Measurements from ENCODE around the gene MSH4.
"Not testable (repeated sequence)": the region's sequence is repeated elsewhere in the genome, so short reads cannot be mapped to it uniquely, and the experiment has no call there.

MSH4 gene

GRCh38 chr1:75795703-75796193, 934 bp upstream of the MSH4 start:
- no peak for DNase-seq (ENCODE audit: low read depth in 2 of 2, low spot score in 1 of 2)

DNA sequence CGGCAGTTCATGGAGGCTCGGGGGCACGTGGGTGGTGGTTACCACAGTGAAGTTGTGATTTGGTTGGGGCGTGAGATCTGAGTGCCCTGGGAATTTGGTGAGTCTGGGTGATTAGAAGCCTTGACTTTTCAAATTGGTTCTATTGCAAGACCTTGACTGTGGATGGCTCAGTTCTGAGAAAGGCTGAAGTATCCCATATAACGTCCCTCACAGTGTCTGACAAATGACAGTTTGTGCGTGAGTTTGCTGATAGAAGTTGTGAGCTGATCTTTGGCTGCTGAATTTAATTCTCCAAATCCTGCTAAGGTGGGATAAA, 549 bp downstream of the MSH4 start:
- DNase-seq (ENCODE audit: low read depth in 2 of 2, low spot score in 1 of 2), result no peak

- DNase-seq (ENCODE audit: low read depth in 2 of 2, low spot score in 1 of 2), result no peak
These were observed 1.0 kb downstream of the MSH4 start for GRCh38 chr1:75797606-75798216.

DNA sequence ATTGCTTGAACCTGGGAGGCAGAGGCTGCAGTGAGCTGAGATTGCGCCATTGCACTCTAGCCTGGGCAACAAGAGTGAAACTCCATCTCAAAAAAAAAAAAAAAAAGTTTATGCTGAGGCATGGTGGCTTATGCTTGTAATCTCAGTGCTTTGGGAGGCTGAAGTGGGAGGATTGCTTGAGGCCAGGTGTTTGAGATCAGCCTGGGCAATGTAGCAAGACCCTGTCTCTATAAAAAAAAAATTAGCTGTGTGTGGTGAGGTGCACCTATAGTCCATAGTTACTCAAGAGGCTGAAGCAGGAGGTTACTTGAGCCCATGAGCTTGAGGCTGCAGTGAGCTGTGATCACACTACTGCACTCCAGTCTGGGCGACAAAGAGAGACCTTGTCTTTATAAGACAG, 4.8 kb downstream of the MSH4 start:
- not testable (repeated sequence) for DNase-seq (ENCODE audit: low read depth in 2 of 2, low spot score in 1 of 2)

GRCh38 chr1:75808921-75809320, 12.2 kb downstream of the MSH4 start:
- no peak for DNase-seq (ENCODE audit: low read depth in 2 of 2, low spot score in 1 of 2)

DNA sequence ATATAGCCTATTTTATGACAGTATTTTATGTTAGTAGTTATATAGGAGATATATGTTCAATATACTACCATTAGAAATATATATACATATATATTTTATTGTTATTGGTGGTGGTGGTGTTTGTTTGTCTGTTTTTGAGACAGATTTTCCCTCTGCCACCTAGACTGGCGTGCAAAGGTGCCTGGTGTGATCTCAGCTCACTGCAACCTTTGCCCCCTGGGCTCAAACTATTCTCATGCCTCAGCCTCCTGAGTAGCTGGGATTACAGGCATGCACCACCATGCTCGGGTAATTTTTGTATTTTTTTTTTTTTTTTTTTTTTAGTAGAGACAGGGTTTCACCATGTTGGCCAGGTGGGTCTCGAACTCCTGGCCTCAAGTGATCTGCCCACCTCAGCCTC, 13.4 kb downstream of the MSH4 start:
- not testable (repeated sequence) for DNase-seq (ENCODE audit: low read depth in 2 of 2, low spot score in 1 of 2)

DNA sequence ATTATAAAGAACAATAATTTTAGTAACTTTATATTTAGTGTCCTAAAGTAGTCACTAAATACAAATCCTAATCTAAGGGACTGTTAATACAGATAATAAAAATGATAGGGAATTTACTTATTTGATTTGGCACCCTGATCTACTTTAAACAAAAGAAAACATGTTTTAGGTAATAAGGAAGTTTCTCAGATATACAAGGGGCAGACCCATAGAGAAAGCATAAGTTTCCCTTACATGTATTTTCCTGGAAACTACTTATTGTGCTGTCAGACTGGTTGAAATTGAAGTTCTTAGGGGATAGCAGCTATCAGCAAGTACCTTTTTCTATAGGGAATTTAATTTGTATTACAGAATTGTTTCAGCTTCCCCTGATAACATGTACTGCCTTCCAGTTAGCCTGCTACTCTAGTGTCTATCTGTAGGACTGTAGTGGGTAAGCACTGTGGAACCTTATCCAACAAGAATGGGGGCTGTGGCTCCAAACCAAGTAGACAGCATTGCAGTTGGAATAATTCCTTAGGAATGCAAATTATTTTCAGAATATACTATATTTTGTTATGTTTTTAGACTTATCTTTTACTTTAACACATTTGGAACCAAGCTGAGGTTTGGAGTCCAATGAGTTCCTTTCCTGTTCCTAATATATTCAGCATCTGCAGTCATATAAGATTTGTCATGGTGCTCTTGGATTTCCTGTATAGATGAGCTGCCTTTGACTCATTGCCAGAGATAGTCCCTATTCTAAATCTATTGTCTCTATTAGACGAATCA, 14.7 kb downstream of the MSH4 start:
- DNase-seq (ENCODE audit: low read depth in 2 of 2, low spot score in 1 of 2), result no peak

- DNase-seq (ENCODE audit: low read depth in 2 of 2, low spot score in 1 of 2), result no peak
These were observed 15.4 kb downstream of the MSH4 start for GRCh38 chr1:75812065-75812464.

- not testable (repeated sequence) for DNase-seq (ENCODE audit: low read depth in 2 of 2, low spot score in 1 of 2)
These were observed 26.9 kb downstream of the MSH4 start for GRCh38 chr1:75823596-75823995.

- DNase-seq (ENCODE audit: low read depth in 2 of 2, low spot score in 1 of 2), result no peak
These were observed 39.9 kb downstream of the MSH4 start for GRCh38 chr1:75836528-75837100.

GRCh38 chr1:75838079-75838478, 41.4 kb downstream of the MSH4 start:
- DNase-seq (ENCODE audit: low read depth in 2 of 2, low spot score in 1 of 2), result no peak

GRCh38 chr1:75841421-75841820, 44.7 kb downstream of the MSH4 start:
- no peak for DNase-seq (ENCODE audit: low read depth in 2 of 2, low spot score in 1 of 2)

- no peak for DNase-seq (ENCODE audit: low read depth in 2 of 2, low spot score in 1 of 2)
These were observed 48.9 kb downstream of the MSH4 start for GRCh38 chr1:75845576-75845975.

- DNase-seq (ENCODE audit: low read depth in 2 of 2, low spot score in 1 of 2), result no peak
These were observed 58.3 kb downstream of the MSH4 start for GRCh38 chr1:75855010-75855409.

GRCh38 chr1:75855734-75856133, 59.1 kb downstream of the MSH4 start:
- no peak for DNase-seq (ENCODE audit: low read depth in 2 of 2, low spot score in 1 of 2)

GRCh38 chr1:75861831-75862230, 65.1 kb downstream of the MSH4 start:
- DNase-seq (ENCODE audit: low read depth in 2 of 2, low spot score in 1 of 2), result no peak

DNA sequence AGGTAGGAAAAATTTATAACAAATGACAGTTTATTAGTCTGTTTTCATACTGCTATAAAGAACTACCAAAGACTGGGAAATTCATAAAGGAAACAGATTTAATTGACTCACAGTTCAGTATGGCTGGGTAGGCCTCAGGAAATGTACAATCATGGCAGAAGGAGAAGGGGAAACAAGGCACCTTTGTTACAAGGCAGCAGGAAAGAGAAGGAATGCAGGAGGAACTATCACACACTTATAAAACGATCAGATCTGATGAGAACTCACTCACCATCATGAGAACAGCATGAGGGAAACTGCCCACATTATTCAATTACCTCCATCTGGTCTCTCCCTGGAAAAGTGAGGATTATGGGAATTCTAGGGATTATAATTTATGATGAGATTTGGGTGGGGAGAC, 74.3 kb downstream of the MSH4 start:
- DNase-seq (ENCODE audit: low read depth in 2 of 2, low spot score in 1 of 2), result no peak

GRCh38 chr1:75879985-75880384, 83.3 kb downstream of the MSH4 start:
- DNase-seq (ENCODE audit: low read depth in 2 of 2, low spot score in 1 of 2), result no peak

- no peak for DNase-seq (ENCODE audit: low read depth in 2 of 2, low spot score in 1 of 2)
These were observed 87.8 kb downstream of the MSH4 start for GRCh38 chr1:75884437-75884836.

DNA sequence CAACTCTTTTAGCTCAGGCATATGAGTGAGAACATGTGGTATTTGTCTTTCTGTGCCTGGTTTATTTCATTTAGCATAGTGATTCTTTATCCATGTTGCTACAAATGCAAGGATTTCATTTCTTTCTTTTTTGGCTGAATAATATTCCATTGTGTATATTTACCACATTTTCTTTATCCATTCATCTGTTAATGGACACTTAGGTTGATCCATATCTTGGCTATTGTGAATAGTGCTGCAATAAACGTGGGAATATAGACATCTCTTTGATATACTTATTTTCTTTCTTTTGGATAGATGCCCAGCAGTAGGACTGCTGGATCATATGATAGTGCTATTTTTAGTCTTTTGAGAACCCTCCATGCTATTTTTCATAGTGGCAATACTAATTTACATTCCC, 104.7 kb downstream of the MSH4 start:
- no peak for DNase-seq (ENCODE audit: low read depth in 2 of 2, low spot score in 1 of 2)

GRCh38 chr1:75908717-75909152, 112.1 kb downstream of the MSH4 start:
- no peak for DNase-seq (ENCODE audit: low read depth in 2 of 2, low spot score in 1 of 2)

DNA sequence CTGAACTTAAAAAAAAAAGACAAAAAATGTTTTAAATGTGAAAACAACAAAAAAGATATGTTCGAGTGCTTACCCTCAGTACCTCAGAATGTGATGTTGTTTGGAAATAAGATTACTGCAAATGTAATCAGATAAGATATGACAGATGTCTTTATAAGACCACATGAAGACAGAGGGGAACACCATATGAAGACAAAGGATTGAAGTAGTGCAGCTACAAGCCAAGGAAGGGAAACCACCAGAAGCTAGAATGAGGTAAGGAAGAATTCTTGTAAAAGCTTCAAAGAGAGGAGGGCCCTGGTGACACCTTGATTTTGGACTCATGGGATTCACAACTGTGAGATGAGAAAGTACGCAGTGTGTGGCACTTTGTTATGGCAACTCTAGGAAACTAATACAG, 120.2 kb downstream of the MSH4 start:
- DNase-seq (ENCODE audit: low read depth in 2 of 2, low spot score in 1 of 2), result no peak

DNA sequence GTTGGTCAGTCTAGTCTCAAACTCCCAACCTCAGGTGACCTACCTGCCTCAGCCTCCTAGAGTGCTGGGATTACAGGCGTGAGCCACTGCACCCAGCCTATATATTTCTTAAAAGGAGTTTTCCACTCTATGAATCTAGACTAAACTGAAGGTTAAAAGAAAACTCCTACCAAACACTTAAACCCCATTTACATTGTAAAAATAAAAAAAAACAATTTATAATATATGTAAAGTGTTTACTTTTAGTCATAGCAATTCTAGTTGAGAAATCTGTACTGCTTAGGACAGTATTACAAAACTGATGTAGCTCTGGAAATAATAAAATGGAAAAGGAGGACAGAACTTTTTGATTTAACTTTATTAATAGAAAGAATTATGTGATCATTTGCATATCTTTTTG, 126.0 kb downstream of the MSH4 start:
- DNase-seq (ENCODE audit: low read depth in 2 of 2, low spot score in 1 of 2), result no peak
